T-helper 1 cell treated with Interleukin-12 subunit alpha and Interleukin-12 subunit beta and Interleukin-4 antibody, amounts not matched to agents 30 μg/mL and 1 μg/mL, for 36 hours (primary cell): Measurements from ENCODE around the gene ATG13.
A peak's percentile ranks its signal among the peaks of the same experiment; 100 is the strongest.
"Not testable (repeated sequence)": the region's sequence is repeated elsewhere in the genome, so short reads cannot be mapped to it uniquely, and the experiment has no call there.

Experiments
- H3K27ac Mint-ChIP-seq: one replicate; pipeline ENCODE4 v1.8.0; 2021; ENCODE audit warnings: mild to moderate bottlenecking, mixed read lengths
- H3K27me3 Mint-ChIP-seq: one replicate; pipeline ENCODE4 v1.8.0; 2021; ENCODE audit warnings: low read depth, mixed read lengths
- H3K36me3 Mint-ChIP-seq: one replicate; pipeline ENCODE4 v1.8.0; 2021; ENCODE audit warnings: low read depth, mixed read lengths
- H3K4me1 Mint-ChIP-seq: one replicate; pipeline ENCODE4 v1.8.0; 2021; ENCODE audit warnings: low read depth, mixed read lengths
- H3K4me3 Mint-ChIP-seq: one replicate; pipeline ENCODE4 v1.8.0; 2021; ENCODE audit warnings: mild to moderate bottlenecking, moderate library complexity, mixed read lengths
- H3K9me3 Mint-ChIP-seq: one replicate; pipeline ENCODE4 v1.8.0; 2021; ENCODE audit warnings: mixed read lengths

Gene ATG13

GRCh38 chr11:46617134-46617971 is at the start of gene ATG13, which contains the start of gene HARBI1:
Gene ATG13 (plus strand): TSS chr11:46617553. CDS start chr11:46644292, 26,739 bp downstream.
Gene HARBI1 (minus strand): TSS chr11:46617227. CDS start chr11:46616237, 990 bp downstream.
- peaks cover 33% of the 10 kb centered on the region for H3K4me1 Mint-ChIP-seq
- H3K27me3 Mint-ChIP-seq = no peaks in the 10 kb centered on the region

GRCh38 chr11:46570790-46571398 is 46.5 kb upstream of the ATG13 start:
- no peak overlapping the region for H3K27ac Mint-ChIP-seq
- peaks cover 9% of the 10 kb centered on the region for H3K36me3 Mint-ChIP-seq
- peaks cover 4% of the 10 kb centered on the region for H3K9me3 Mint-ChIP-seq
- H3K4me3 Mint-ChIP-seq = no peak overlapping the region
- H3K27me3 Mint-ChIP-seq = no peaks in the 10 kb centered on the region
- peaks cover 16% of the 10 kb centered on the region for H3K4me1 Mint-ChIP-seq

More at GRCh38 chr11:46617134-46617971, at the start of gene ATG13, which contains the start of gene HARBI1:
- no peaks in the 10 kb centered on the region for H3K9me3 Mint-ChIP-seq
- H3K27ac Mint-ChIP-seq = peak within 1 kb of the TSS; percentile 100
- peak within 1 kb of the TSS; percentile 95 for H3K4me3 Mint-ChIP-seq
- H3K36me3 Mint-ChIP-seq = peaks cover 15% of the 10 kb centered on the region

- H3K27ac Mint-ChIP-seq = peak overlapping the region; percentile 31
- H3K27me3 Mint-ChIP-seq = no peaks in the 10 kb centered on the region
- no peak overlapping the region for H3K4me3 Mint-ChIP-seq
- peaks cover 4% of the 10 kb centered on the region for H3K9me3 Mint-ChIP-seq
- H3K4me1 Mint-ChIP-seq = peaks cover 26% of the 10 kb centered on the region
- peaks cover 14% of the 10 kb centered on the region for H3K36me3 Mint-ChIP-seq
These were observed 42.7 kb upstream of the ATG13 start for GRCh38 chr11:46574656-46575055.

- no peak overlapping the region for H3K27ac Mint-ChIP-seq
- H3K9me3 Mint-ChIP-seq = peaks cover 4% of the 10 kb centered on the region
- H3K4me3 Mint-ChIP-seq = no peak overlapping the region
- peaks cover 14% of the 10 kb centered on the region for H3K36me3 Mint-ChIP-seq
- no peaks in the 10 kb centered on the region for H3K27me3 Mint-ChIP-seq
- H3K4me1 Mint-ChIP-seq = peaks cover 18% of the 10 kb centered on the region
These were observed 40.3 kb upstream of the ATG13 start for GRCh38 chr11:46577058-46577457.

- Mint-ChIP-seq H3K4me3 (no peak overlapping the region), H3K36me3 (peaks cover 14% of the 10 kb centered on the region), H3K27me3 (no peaks in the 10 kb centered on the region), H3K27ac (no peak overlapping the region), H3K9me3 (no peaks in the 10 kb centered on the region), H3K4me1 (peaks cover 5% of the 10 kb centered on the region)
These were observed 34.8 kb upstream of the ATG13 start for GRCh38 chr11:46582588-46582987.

GRCh38 chr11:46583513-46583912 is 33.8 kb upstream of the ATG13 start:
- not testable (repeated sequence) for H3K9me3 Mint-ChIP-seq, H3K4me1 Mint-ChIP-seq, H3K27me3 Mint-ChIP-seq, H3K4me3 Mint-ChIP-seq, H3K27ac Mint-ChIP-seq
- peaks cover 16% of the 10 kb centered on the region for H3K36me3 Mint-ChIP-seq

- H3K4me1 Mint-ChIP-seq = peaks cover 21% of the 10 kb centered on the region
These were observed 29.2 kb upstream of the ATG13 start for GRCh38 chr11:46588131-46588530.

GRCh38 chr11:46588915-46589314 is 28.4 kb upstream of the ATG13 start:
- Mint-ChIP-seq H3K4me1 (peaks cover 24% of the 10 kb centered on the region), H3K4me3 (no peak overlapping the region), H3K9me3 (no peaks in the 10 kb centered on the region), H3K36me3 (peaks cover 22% of the 10 kb centered on the region), H3K27me3 (no peaks in the 10 kb centered on the region), H3K27ac (no peak overlapping the region)

More at GRCh38 chr11:46588131-46588530, 29.2 kb upstream of the ATG13 start:
- no peak overlapping the region for H3K4me3 Mint-ChIP-seq
- no peak overlapping the region for H3K27ac Mint-ChIP-seq
- H3K27me3 Mint-ChIP-seq = no peaks in the 10 kb centered on the region
- no peaks in the 10 kb centered on the region for H3K9me3 Mint-ChIP-seq
- H3K36me3 Mint-ChIP-seq = peaks cover 22% of the 10 kb centered on the region

GRCh38 chr11:46590740-46591605 is 26.4 kb upstream of the ATG13 start:
- Mint-ChIP-seq H3K9me3 (no peaks in the 10 kb centered on the region), H3K27ac (no peak overlapping the region), H3K4me1 (peaks cover 28% of the 10 kb centered on the region), H3K36me3 (peaks cover 22% of the 10 kb centered on the region), H3K4me3 (no peak overlapping the region), H3K27me3 (no peaks in the 10 kb centered on the region)

GRCh38 chr11:46593550-46594373 is 23.6 kb upstream of the ATG13 start, which contains the start of gene AMBRA1:
Gene AMBRA1 (minus strand): TSS chr11:46594023. CDS start chr11:46548380, 45,643 bp downstream.
- peaks cover 25% of the 10 kb centered on the region for H3K4me1 Mint-ChIP-seq
- H3K27ac Mint-ChIP-seq = peak within 1 kb of the TSS; percentile 89
- H3K9me3 Mint-ChIP-seq = no peaks in the 10 kb centered on the region
- H3K36me3 Mint-ChIP-seq = peaks cover 11% of the 10 kb centered on the region
- no peaks in the 10 kb centered on the region for H3K27me3 Mint-ChIP-seq
- peak within 1 kb of the TSS; percentile 97 for H3K4me3 Mint-ChIP-seq

GRCh38 chr11:46594374-46594700 is 23.0 kb upstream of the ATG13 start:
- H3K27ac Mint-ChIP-seq = peak overlapping the region; percentile 89
- peaks cover 23% of the 10 kb centered on the region for H3K4me1 Mint-ChIP-seq
- H3K27me3 Mint-ChIP-seq = no peaks in the 10 kb centered on the region
- no peaks in the 10 kb centered on the region for H3K9me3 Mint-ChIP-seq
- H3K4me3 Mint-ChIP-seq = peak overlapping the region; percentile 97
- H3K36me3 Mint-ChIP-seq = peaks cover 10% of the 10 kb centered on the region

GRCh38 chr11:46594785-46595184 is 22.6 kb upstream of the ATG13 start:
- no peaks in the 10 kb centered on the region for H3K27me3 Mint-ChIP-seq
- H3K4me1 Mint-ChIP-seq = peaks cover 22% of the 10 kb centered on the region
- H3K4me3 Mint-ChIP-seq = peak overlapping the region; percentile 97
- H3K27ac Mint-ChIP-seq = no peak overlapping the region
- H3K9me3 Mint-ChIP-seq = no peaks in the 10 kb centered on the region
- H3K36me3 Mint-ChIP-seq = peaks cover 9% of the 10 kb centered on the region

GRCh38 chr11:46597155-46597554 is 20.2 kb upstream of the ATG13 start:
- H3K27ac Mint-ChIP-seq = no peak overlapping the region
- no peak overlapping the region for H3K4me3 Mint-ChIP-seq
- H3K27me3 Mint-ChIP-seq = no peaks in the 10 kb centered on the region
- peaks cover 4% of the 10 kb centered on the region for H3K36me3 Mint-ChIP-seq
- peaks cover 13% of the 10 kb centered on the region for H3K4me1 Mint-ChIP-seq
- H3K9me3 Mint-ChIP-seq = no peaks in the 10 kb centered on the region
